ENCODE results near the gene PAAF1. TPM values are rescaled to one million over a fixed set of nuclear protein-coding genes. Genes with fewer than 3 reads are reported as not detected.
A peak's percentile ranks its signal among the peaks of the same experiment; 100 is the strongest.
"Not testable (repeated sequence)": the region's sequence is repeated elsewhere in the genome, so short reads cannot be mapped to it uniquely, and the experiment has no call there.

PAAF1 gene
- total RNA-seq, 1 donor from 2014 or later: 9.8 TPM

- no peak for ATAC-seq
These were observed 7.1 kb downstream of the PAAF1 start for GRCh38 chr11:73883856-73884255.

- no peak for ATAC-seq
These were observed 11.4 kb downstream of the PAAF1 start for GRCh38 chr11:73888244-73888643.

GRCh38 chr11:73889019-73889418 lies 12.2 kb downstream of the PAAF1 start:
- ATAC-seq: peak; percentile 92

GRCh38 chr11:73889536-73889935 lies 12.7 kb downstream of the PAAF1 start:
- ATAC-seq: no peak

- no peak for ATAC-seq
These were observed 16.2 kb downstream of the PAAF1 start for GRCh38 chr11:73893041-73893440.

- ATAC-seq: no peak
These were observed 18.0 kb downstream of the PAAF1 start for GRCh38 chr11:73894725-73895335.

GRCh38 chr11:73902303-73902702 lies 25.5 kb downstream of the PAAF1 start:
- ATAC-seq: no peak

GRCh38 chr11:73907191-73907590 lies 30.4 kb downstream of the PAAF1 start:
- ATAC-seq: peak; percentile 77

GRCh38 chr11:73912026-73912425 lies 35.2 kb downstream of the PAAF1 start:
- ATAC-seq: no peak

GRCh38 chr11:73913472-73913871 lies 36.7 kb downstream of the PAAF1 start:
- no peak for ATAC-seq

- ATAC-seq: no peak
These were observed 37.5 kb downstream of the PAAF1 start for GRCh38 chr11:73914284-73914683.

- ATAC-seq: no peak
These were observed 39.6 kb downstream of the PAAF1 start for GRCh38 chr11:73916435-73916834.

GRCh38 chr11:73921180-73921579 lies 44.4 kb downstream of the PAAF1 start:
- no peak for ATAC-seq

- no peak for ATAC-seq
These were observed 52.6 kb downstream of the PAAF1 start for GRCh38 chr11:73929388-73929787.

- ATAC-seq: peak; percentile 87
These were observed 54.3 kb downstream of the PAAF1 start for GRCh38 chr11:73931039-73931645.

GRCh38 chr11:73931951-73932350 lies 55.2 kb downstream of the PAAF1 start:
- no peak for ATAC-seq

- ATAC-seq: no peak
These were observed 56.0 kb downstream of the PAAF1 start for GRCh38 chr11:73932781-73933180.

- not testable (repeated sequence) for ATAC-seq
These were observed 59.2 kb downstream of the PAAF1 start for GRCh38 chr11:73936047-73936446.

GRCh38 chr11:73939096-73939495 lies 62.3 kb downstream of the PAAF1 start:
- no peak for ATAC-seq

- ATAC-seq: no peak
These were observed 64.2 kb downstream of the PAAF1 start for GRCh38 chr11:73940801-73941570.

GRCh38 chr11:73942010-73942409 lies 65.2 kb downstream of the PAAF1 start:
- no peak for ATAC-seq

GRCh38 chr11:73944085-73944484 lies 67.3 kb downstream of the PAAF1 start:
- ATAC-seq: no peak

GRCh38 chr11:73944901-73945300 lies 68.1 kb downstream of the PAAF1 start:
- no peak for ATAC-seq

- no peak for ATAC-seq
These were observed 68.6 kb downstream of the PAAF1 start for GRCh38 chr11:73945396-73945795.
